ENCODE measurements around the gene OR52M1. TPM values are rescaled to one million over a fixed set of nuclear protein-coding genes. Genes with fewer than 3 reads are reported as not detected.

OR52M1 gene
- total RNA-seq, 1 experiment from 2014 or later, result not detected

- no peak for DNase-seq (ENCODE audit: low read depth, low spot score)
- BruUV-seq (replicated peaks), result no TSS peak
- Histone ChIP-seq H3K4me3 (replicated peaks in 1 of 2; ENCODE audit: low read depth in 1 of 2, low read length in 2 of 2) (no peak within 1 kb of the TSS), H3K9ac (ENCODE audit: low read length) (no peak within 1 kb of the TSS), H3K27me3 (ENCODE audit: insufficient read depth, low read length) (peaks cover 82% of the 10 kb centered on the region), H3K4me2 (ENCODE audit: low read length) (no peak within 1 kb of the TSS), H3K36me3 (ENCODE audit: control insufficient read depth in 1 of 2, insufficient read depth in 2 of 2, low read length in 2 of 2) (no peaks in the 10 kb centered on the region), H3K27ac (ENCODE audit: low read depth, low read length) (no peak within 1 kb of the TSS), H3K79me2 (ENCODE audit: insufficient read depth, low read length) (no peaks in the 10 kb centered on the region), H4K20me1 (ENCODE audit: insufficient read depth) (no peaks in the 10 kb centered on the region), H3K9me3 (ENCODE audit: control insufficient read depth in 1 of 2, insufficient read depth in 1 of 2, low read depth in 1 of 2, low read length in 2 of 2) (no peaks in the 10 kb centered on the region), H2AFZ (ENCODE audit: low read depth, low read length, poor library complexity, severe bottlenecking) (no peak within 1 kb of the TSS), H3K9me2 (ENCODE audit: insufficient read depth) (no peaks in the 10 kb centered on the region), H3K4me1 (ENCODE audit: control insufficient read depth in 1 of 2, insufficient read depth in 2 of 2, low read length in 2 of 2) (no peaks in the 10 kb centered on the region)
- ChIA-PET RAD21 (ENCODE audit: low non-redundant PET in 1 of 2, low total read pairs in 2 of 2, uncharacterized antibody in 2 of 2, unreplicated experiment in 2 of 2) (no interaction called here), POLR2A (no interaction called here), CTCF (no interaction called here)
- intact Hi-C loops (cut with micrococcal nuclease), result no loop called here
- no peak for ATAC-seq
- TF ChIP-seq CTCF (IDR thresholded peaks at IDR 0.05 in 2 of 3, conservative IDR thresholded peaks at IDR 0.05 in 1 of 3; ENCODE audit: borderline replicate concordance in 1 of 3, insufficient read depth in 1 of 3, low read depth in 2 of 3, low read length in 2 of 3) (no peak), ZFX (IDR thresholded peaks at IDR 0.05) (no peak), EZH2 (IDR thresholded peaks at IDR 0.05) (no peak), RAD21 (IDR thresholded peaks at IDR 0.05; ENCODE audit: low read depth) (no peak), SIN3A (IDR thresholded peaks at IDR 0.05; ENCODE audit: low read depth) (no peak), SP1 (IDR thresholded peaks at IDR 0.05; ENCODE audit: low read depth) (no peak), TCF7L2 (IDR thresholded peaks at IDR 0.05; ENCODE audit: borderline replicate concordance, extremely low read depth, insufficient read depth, insufficient read length) (no peak), POLR2AphosphoS5 (IDR thresholded peaks at IDR 0.05; ENCODE audit: low read depth, low read length) (no peak), FOSL1 (IDR thresholded peaks at IDR 0.05; ENCODE audit: low read depth) (no peak), ELF1 (IDR thresholded peaks at IDR 0.05; ENCODE audit: borderline replicate concordance, low read depth) (no peak)
- TF ChIP-seq, protein P1, sequence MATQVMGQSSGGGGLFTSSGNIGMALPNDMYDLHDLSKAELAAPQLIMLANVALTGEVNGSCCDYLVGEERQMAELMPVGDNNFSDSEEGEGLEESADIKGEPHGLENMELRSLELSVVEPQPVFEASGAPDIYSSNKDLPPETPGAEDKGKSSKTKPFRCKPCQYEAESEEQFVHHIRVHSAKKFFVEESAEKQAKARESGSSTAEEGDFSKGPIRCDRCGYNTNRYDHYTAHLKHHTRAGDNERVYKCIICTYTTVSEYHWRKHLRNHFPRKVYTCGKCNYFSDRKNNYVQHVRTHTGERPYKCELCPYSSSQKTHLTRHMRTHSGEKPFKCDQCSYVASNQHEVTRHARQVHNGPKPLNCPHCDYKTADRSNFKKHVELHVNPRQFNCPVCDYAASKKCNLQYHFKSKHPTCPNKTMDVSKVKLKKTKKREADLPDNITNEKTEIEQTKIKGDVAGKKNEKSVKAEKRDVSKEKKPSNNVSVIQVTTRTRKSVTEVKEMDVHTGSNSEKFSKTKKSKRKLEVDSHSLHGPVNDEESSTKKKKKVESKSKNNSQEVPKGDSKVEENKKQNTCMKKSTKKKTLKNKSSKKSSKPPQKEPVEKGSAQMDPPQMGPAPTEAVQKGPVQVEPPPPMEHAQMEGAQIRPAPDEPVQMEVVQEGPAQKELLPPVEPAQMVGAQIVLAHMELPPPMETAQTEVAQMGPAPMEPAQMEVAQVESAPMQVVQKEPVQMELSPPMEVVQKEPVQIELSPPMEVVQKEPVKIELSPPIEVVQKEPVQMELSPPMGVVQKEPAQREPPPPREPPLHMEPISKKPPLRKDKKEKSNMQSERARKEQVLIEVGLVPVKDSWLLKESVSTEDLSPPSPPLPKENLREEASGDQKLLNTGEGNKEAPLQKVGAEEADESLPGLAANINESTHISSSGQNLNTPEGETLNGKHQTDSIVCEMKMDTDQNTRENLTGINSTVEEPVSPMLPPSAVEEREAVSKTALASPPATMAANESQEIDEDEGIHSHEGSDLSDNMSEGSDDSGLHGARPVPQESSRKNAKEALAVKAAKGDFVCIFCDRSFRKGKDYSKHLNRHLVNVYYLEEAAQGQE (IDR thresholded peaks at IDR 0.05; ENCODE audit: low read depth), result no peak
- TF ChIP-seq, protein P2, sequence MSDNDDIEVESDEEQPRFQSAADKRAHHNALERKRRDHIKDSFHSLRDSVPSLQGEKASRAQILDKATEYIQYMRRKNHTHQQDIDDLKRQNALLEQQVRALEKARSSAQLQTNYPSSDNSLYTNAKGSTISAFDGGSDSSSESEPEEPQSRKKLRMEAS (IDR thresholded peaks at IDR 0.05), result no peak
- TF ChIP-seq, protein P3, sequence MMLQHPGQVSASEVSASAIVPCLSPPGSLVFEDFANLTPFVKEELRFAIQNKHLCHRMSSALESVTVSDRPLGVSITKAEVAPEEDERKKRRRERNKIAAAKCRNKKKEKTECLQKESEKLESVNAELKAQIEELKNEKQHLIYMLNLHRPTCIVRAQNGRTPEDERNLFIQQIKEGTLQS (IDR thresholded peaks at IDR 0.05), result no peak
Measured at GRCh38 chr11:4581443-4581842, 36.5 kb downstream of the OR52M1 start, which contains the start of gene OR52I2. Gene OR52I2 (plus strand): TSS chr11:4581743.
